HG03342 (cell line): Measurements from ENCODE around the gene HIVEP2.
A peak's percentile ranks its signal among the peaks of the same experiment; 100 is the strongest.

Source experiments
- ATAC-seq: cut with Tn5 transposase; IDR thresholded peaks from one replicate; pipeline ENCODE4 v1.9.1; 2021; ENCODE audit warnings: mild to moderate bottlenecking, moderate library complexity; ENCODE audit not compliant: unreplicated experiment

Gene HIVEP2

DNA sequence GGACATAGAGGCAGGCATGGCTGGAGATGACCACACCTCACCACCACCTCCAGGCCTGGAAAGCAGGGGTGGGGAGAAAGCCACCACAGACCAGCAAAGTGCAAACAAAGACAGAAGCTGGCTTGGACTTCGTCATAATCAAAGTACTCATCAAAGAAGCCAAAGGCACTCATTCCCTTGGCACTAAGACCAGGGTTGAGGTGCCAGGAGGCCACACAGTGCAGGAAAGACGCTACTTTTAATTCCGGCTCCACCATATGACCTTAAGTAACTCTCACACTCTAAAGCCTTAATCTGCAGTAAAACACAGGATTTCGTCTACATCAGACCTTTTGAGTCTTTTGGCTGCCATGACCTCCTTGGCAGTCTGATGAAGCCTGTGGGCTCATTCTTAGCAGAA is 123.1 kb downstream of the HIVEP2 start:
- ATAC-seq, result peak; percentile 2

DNA sequence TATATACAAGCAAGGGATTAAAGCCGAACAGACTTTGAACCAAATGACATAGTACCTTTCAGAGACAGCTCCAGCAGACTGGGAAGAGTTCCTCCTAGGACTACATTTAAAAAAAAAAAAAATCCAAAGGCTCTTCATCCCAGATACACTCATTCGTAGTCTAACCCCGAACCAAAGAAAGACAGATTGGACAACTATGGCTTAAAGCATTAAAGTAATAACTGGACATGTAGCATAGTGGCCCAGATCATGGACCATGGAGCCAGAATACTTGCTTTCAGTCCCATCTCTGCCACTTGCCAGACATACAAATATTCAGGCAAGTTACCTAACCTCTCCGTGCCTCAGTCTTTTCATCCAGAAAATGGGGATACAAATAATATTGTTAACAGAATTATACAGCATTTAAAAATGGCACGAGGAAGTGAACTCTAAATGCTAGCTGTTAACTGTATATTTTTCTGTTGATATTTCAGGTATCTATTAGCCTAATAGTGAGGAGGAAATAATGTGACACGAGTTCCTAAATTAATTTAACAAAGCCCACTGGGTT is 123.7 kb downstream of the HIVEP2 start:
- no peak for ATAC-seq

DNA sequence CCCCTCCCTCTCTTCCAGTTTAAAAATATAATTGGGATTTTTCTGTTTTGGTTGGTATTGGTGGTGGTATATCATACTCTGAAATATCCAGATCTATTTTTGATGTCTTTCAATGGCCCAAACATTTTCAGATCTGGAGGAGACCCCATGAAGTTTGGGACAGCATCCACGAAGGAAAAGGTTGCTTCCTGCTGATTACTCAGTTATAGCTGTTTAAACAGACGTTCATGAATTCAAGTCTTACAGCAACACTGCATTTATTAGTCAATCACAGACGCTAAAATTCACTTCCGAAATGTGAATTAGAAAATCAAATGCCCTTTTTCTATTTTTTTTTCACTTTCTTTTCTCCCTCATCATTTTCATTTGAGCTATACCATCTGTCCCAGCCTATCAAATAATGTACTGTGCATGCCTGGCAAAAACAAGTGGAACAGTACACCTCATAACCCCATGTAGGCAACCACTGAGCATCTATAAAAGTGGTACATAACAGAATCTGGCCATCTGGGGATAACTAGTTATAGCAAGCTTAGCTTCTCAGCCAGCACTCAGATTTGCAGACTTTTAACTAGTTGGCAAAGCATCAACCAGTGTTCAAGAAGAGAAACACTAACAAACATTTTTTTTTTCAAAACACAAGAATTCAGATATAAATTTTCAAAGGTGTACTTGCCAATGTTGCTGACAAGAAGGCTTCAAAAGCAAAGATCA is 124.5 kb downstream of the HIVEP2 start:
- no peak for ATAC-seq

- peak; percentile 58 for ATAC-seq
These were observed 125.2 kb downstream of the HIVEP2 start for GRCh38 chr6:142819603-142820337.

DNA sequence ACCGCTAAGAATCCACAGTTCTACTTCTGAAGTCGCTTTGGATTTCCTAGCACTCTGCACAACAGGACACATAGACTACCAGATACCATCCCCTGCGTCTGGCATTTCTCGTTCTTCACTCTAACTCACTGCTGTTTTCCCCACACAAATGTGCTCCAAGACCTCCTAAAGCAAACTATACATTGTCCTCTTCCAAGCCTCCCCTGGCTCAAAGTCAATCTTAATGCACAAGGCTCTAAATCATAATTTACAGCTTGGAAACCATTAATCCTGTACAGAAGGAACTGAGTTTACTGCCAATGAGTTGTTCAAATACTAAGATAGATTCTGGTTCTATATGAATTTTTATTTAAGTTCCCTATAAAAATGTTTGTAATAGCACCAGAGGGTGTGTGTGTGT is 128.5 kb downstream of the HIVEP2 start:
- ATAC-seq, result no peak

GRCh38 chr6:142816031-142816430 is 128.9 kb downstream of the HIVEP2 start:
- no peak for ATAC-seq

GRCh38 chr6:142811923-142812322 is 133.1 kb downstream of the HIVEP2 start:
- ATAC-seq, result no peak

DNA sequence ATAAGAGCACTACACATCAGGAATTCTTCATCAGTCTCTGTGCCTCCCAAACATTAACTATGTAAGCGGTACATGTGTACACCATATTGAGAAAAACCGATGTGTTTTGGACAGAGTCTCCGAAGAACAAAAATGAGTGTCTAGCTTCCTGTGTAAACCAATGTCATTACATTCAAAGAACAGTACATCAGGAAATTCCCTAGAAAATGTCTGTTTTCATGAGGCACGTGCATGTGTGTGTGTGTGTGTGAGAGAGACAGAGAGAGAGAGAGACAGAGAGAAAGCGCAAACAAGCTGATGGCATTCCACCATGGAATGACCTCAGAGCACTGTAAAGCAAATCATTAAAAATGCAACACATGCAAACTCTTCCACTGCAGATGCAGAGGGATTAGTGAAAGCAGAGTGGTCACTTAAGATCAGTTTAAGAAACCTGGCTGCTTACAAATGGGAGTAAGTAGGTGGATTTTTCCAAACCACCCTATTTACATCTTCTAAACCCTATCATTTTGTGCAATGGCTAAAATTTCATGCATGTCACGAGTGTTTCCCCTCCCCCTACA is 133.9 kb downstream of the HIVEP2 start:
- no peak for ATAC-seq

DNA sequence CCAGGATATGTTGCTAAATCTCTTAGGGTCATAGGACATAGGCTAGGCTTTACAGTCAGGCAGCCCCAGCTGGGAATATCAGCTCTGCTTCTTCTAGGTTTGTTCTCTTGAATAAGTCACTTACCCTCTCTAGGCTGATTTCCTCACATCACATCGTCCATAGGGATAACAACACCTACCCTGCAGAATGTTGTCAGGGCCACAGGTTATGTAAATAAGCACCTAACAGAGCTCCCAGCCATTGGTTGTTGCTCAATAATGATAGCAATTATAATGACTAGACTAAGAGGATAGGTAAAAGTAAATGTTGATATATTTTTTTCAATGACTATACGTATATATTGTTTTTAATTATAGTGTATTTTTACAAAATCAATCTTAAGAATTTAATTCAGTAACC is 135.0 kb downstream of the HIVEP2 start:
- ATAC-seq, result no peak

DNA sequence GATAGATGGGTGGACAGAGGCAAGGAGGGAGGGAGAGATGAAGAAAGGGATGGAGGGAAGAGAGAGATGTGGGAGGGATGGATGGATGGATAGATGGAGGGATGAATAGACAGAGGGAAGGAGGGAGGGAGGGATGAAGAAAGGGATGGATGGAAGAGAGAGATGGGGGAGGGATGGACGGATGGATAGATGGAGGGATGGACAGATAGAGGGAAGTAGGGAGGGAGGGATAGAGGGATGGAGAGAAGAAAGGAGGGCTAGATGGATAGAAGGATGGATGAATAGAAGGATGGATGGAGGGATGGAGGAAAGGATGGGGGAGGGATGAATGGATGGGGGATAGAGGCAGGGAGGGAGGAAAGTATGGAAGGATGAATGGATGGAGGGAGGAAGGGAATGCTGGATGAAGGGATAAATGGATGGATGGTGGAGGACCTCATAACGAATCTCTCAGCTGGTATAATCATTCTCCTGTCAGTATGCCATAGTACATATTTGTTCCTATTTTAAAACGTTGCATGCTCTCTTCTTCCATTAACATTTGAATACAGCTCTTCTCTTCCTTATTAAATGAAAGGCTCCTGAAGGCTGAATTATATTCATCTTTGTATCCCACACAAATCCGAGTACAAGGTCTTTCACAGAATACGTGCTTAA is 136.4 kb downstream of the HIVEP2 start:
- ATAC-seq, result no peak

GRCh38 chr6:142805042-142805441 is 139.9 kb downstream of the HIVEP2 start:
- no peak for ATAC-seq

GRCh38 chr6:142804490-142804889 is 140.5 kb downstream of the HIVEP2 start:
- no peak for ATAC-seq

DNA sequence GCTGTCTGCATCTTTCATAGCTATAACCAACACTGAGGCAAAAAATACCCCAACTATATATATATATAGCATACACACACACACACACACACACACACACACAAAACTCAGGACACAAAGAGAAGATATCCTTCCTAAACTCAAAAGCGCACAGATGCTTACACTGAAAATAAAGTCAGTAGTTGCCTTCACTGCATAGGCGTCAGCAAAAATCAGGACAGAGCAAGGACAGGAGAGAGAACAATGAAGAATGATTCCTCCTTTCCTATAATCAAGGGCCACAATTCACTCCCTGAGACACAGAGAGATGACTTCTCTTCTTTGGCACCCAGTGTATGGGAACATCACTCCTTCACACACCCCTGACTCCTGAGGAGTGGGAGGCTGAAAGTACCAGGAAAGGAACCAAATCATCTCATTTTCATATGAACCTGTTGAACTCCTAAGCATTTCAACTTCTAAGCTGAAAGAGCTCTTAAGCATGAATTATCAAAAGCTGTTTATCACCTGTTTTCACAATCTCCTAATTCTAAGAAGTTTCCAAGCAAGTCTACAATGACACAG is 141.4 kb downstream of the HIVEP2 start:
- no peak for ATAC-seq

GRCh38 chr6:142803032-142803431 is 141.9 kb downstream of the HIVEP2 start:
- ATAC-seq, result no peak

DNA sequence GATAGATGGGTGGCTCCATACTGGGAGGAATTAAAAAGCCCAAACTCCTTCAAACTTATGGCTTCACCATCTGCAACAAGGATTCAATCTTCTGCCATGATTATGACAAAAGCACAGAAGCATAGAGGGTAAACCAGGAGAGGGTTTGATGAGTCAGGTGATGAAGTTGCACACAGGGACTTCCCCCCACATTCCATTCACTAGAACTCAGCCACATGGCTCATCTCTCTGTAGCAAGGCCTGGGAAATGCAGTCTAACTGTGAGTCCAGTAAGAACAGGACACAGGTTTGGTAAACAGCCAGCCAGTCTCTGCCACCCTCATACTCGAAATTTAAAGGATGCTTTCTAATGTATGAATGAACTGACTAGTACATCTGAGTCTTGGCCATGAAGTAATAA is 142.9 kb downstream of the HIVEP2 start:
- ATAC-seq, result no peak

DNA sequence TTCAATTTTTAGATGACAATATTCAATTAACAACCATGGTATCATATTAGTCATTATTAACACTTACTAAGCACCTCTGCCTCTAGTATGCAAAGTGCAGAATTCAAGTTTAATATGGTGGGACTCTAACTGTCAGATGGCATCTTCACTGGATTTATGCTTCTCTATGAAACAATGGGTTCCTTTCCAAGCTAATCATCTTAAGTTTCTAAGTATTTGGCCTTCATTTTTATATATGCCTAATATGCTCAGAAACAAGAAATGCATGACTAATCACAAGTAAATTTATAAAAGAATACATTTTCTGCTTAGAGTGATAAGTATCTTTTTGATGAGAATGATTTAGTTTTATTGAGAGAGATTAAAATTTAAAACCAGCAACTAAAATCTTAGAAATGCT is 144.7 kb downstream of the HIVEP2 start:
- ATAC-seq, result no peak

GRCh38 chr6:142799639-142800038 is 145.3 kb downstream of the HIVEP2 start:
- ATAC-seq, result no peak

DNA sequence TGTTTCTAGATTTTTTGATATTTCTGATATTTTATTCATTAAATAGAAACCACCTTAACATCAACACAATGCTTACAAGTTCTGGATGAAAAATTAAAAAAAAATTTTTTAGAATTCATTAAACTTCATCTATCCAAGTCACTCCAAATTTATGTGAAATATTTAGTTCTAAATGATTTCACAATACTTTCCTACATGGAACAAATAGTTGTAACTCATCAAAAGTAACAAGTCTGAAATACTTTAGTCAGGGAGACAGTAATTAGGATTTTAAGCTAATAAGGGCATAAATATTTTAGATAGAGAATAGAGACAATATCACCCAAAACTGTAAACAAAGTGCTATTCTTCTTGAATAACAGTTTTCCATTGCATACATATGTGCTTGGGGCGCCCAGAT is 147.8 kb downstream of the HIVEP2 start:
- no peak for ATAC-seq

DNA sequence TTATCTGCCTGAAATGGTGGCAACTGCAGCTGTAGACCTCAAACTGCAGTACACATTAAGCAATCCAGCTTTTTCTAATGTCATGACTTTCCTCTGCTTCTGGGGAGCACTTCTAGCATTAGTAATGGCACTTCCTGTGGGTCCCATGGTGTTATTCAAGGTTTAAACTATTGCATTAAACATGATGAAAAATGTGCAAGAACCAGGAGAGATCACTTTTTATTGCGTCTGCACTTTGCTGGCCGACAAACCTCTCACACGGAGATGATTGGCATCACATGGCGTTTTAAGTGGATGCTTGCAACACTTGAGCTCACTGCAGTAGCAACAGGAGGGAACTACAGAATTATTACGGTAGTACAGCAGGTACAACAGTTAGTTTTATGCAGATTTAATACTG is 148.4 kb downstream of the HIVEP2 start:
- ATAC-seq, result no peak

- ATAC-seq, result no peak
These were observed 149.0 kb downstream of the HIVEP2 start for GRCh38 chr6:142796024-142796423.

GRCh38 chr6:142794424-142794823 is 150.6 kb downstream of the HIVEP2 start:
- ATAC-seq, result no peak
